ENCODE results near the gene SLC35E2B.
"Not testable (repeated sequence)": the region's sequence is repeated elsewhere in the genome, so short reads cannot be mapped to it uniquely, and the experiment has no call there.

SLC35E2B gene

GRCh38 chr1:1637479-1637875, 55.1 kb downstream of the SLC35E2B start:
- DNase-seq: peak; percentile 11

GRCh38 chr1:1636621-1637478, 55.7 kb downstream of the SLC35E2B start:
- not testable (repeated sequence) for DNase-seq

GRCh38 chr1:1634613-1635012, 58.0 kb downstream of the SLC35E2B start:
- not testable (repeated sequence) for DNase-seq

GRCh38 chr1:1633409-1633808, 59.2 kb downstream of the SLC35E2B start:
- DNase-seq: not testable (repeated sequence)

- peak; percentile 44 for DNase-seq
Measured at GRCh38 chr1:1631782-1632420, 60.7 kb downstream of the SLC35E2B start, which contains the start of gene MMP23B. MMP23B (plus strand) TSS chr1:1632173; CDS start chr1:1632219, 46 bp downstream.

GRCh38 chr1:1630965-1631781, 61.4 kb downstream of the SLC35E2B start:
- peak; percentile 53 for DNase-seq

GRCh38 chr1:1630191-1630964, 62.2 kb downstream of the SLC35E2B start:
- DNase-seq: peak; percentile 94

- peak; percentile 65 for DNase-seq
Measured at GRCh38 chr1:1629430-1630190, 63.0 kb downstream of the SLC35E2B start.

- DNase-seq: peak; percentile 60
Measured at GRCh38 chr1:1628754-1629429, 63.7 kb downstream of the SLC35E2B start.

- no peak for DNase-seq
Measured at GRCh38 chr1:1627829-1628753, 64.5 kb downstream of the SLC35E2B start.

GRCh38 chr1:1627261-1627828, 65.2 kb downstream of the SLC35E2B start:
- DNase-seq: no peak

- DNase-seq: peak; percentile 15
Measured at GRCh38 chr1:1626207-1627141, 66.1 kb downstream of the SLC35E2B start.

- no peak for DNase-seq
Measured at GRCh38 chr1:1625824-1626206, 66.8 kb downstream of the SLC35E2B start.

GRCh38 chr1:1625404-1625775, 67.2 kb downstream of the SLC35E2B start:
- no peak for DNase-seq

GRCh38 chr1:1624443-1625403, 67.9 kb downstream of the SLC35E2B start:
- DNase-seq: no peak

GRCh38 chr1:1623631-1624442, 68.8 kb downstream of the SLC35E2B start:
- DNase-seq: no peak
